K562 (cell line): ENCODE results near the gene DTX1. TPM values are rescaled to one million over a fixed set of nuclear protein-coding genes. Genes with fewer than 3 reads are reported as not detected.

Experiments
- ARNT ChIP-seq, 2 experiments: fragments of 450-650 bp; IDR thresholded peaks; 2 replicates each; pipeline ENCODE4 v1.6.1; 2016; ENCODE audit warnings: mild to moderate bottlenecking in 1 of 2
- ATF1 ChIP-seq, 2 experiments: fragments of 450-650 bp in 1 of 2; IDR thresholded peaks; 2 replicates each; pipeline ENCODE4 v1.6.1; 2016; ENCODE audit warnings: missing compliant biosample characterization in 1 of 2, missing genetic modification characterization in 1 of 2
- C11orf30 ChIP-seq: fragments of 450-650 bp; IDR thresholded peaks from 2 replicates; pipeline ENCODE4 v1.6.1; 2016; ENCODE audit warnings: low read depth, mild to moderate bottlenecking
- EZH2 ChIP-seq: IDR thresholded peaks from 2 replicates; pipeline ENCODE4 v1.6.1; 2012; ENCODE audit warnings: low read depth, mild to moderate bottlenecking, inconsistent platforms, low read length, borderline replicate concordance
- HIVEP1 ChIP-seq: fragments of 250-450 bp; sonication (Bioruptor Pico); IDR thresholded peaks from 2 replicates; pipeline ENCODE4 v1.4.0; 2020; ENCODE audit warnings: mild to moderate bottlenecking
- HNRNPH1 ChIP-seq: fragments of 200-400 bp; formaldehyde crosslinking; optimal IDR thresholded peaks from 2 replicates; pipeline ENCODE3; 2017; ENCODE audit warnings: low read depth, mild to moderate bottlenecking, low read length, moderate library complexity
- HOMEZ ChIP-seq: fragments of 250-450 bp; sonication (Bioruptor Pico); IDR thresholded peaks from 2 replicates; pipeline ENCODE4 v1.4.0; 2020; ENCODE audit warnings: mild to moderate bottlenecking, moderate library complexity
- JUN ChIP-seq, 2 experiments: sonication (generic) in 1 of 2; formaldehyde crosslinking in 1 of 2; IDR thresholded peaks; 2 replicates each; pipeline versions ENCODE4 v1.6.1 to v1.8.0; 2012 to 2022; ENCODE audit warnings: borderline replicate concordance in 2 of 2, mild to moderate bottlenecking in 2 of 2, improper control_type of control experiment in 1 of 2, low read depth in 1 of 2, low read length in 1 of 2, missing genetic modification reagents in 1 of 2
- KDM1A ChIP-seq, 2 experiments: fragments of 450-650 bp; IDR thresholded peaks; 2 replicates each; pipeline ENCODE4 v1.6.1; 2016; ENCODE audit warnings: mild to moderate bottlenecking in 2 of 2
- KDM4B ChIP-seq, 2 experiments: fragments of 450-650 bp in 1 of 2; sonication (generic) in 1 of 2; IDR thresholded peaks; 2 replicates each; pipeline ENCODE4 v1.6.1; 2016 to 2017; ENCODE audit warnings: borderline replicate concordance in 2 of 2, antibody characterized with exemption in 1 of 2, low read depth in 1 of 2, mild to moderate bottlenecking in 1 of 2
- KLF16 ChIP-seq: IDR thresholded peaks from 2 replicates; pipeline ENCODE4 v1.6.1; 2016; ENCODE audit warnings: antibody characterized with exemption
- MAFG ChIP-seq: fragments of 450-650 bp; conservative IDR thresholded peaks from 2 replicates; pipeline ENCODE4 v1.6.1; 2016; ENCODE audit warnings: missing genetic modification characterization, missing compliant biosample characterization
- MCM7 ChIP-seq, 2 experiments: fragments of 450-650 bp; IDR thresholded peaks; 2 replicates each; pipeline ENCODE4 v1.6.1; 2016 to 2018
- MTA1 ChIP-seq: fragments of 450-650 bp; IDR thresholded peaks from 2 replicates; pipeline ENCODE4 v1.6.1; 2017; ENCODE audit warnings: borderline replicate concordance
- NCOR1 ChIP-seq: fragments of 450-650 bp; IDR thresholded peaks from 2 replicates; pipeline ENCODE4 v1.6.1; 2016; ENCODE audit warnings: mild to moderate bottlenecking, moderate library complexity
- PKNOX1 ChIP-seq: fragments of 450-650 bp; IDR thresholded peaks from 2 replicates; pipeline ENCODE4 v1.6.1; 2016
- RBFOX2 ChIP-seq: fragments of 200-400 bp; formaldehyde crosslinking; IDR thresholded peaks from 2 replicates; pipeline ENCODE4 v1.6.1; 2017; ENCODE audit warnings: low read depth, mild to moderate bottlenecking, low read length, moderate library complexity
- SAP30 ChIP-seq: fragments of 200-600 bp; sonication (generic); IDR thresholded peaks from 2 replicates; pipeline ENCODE4 v1.6.1; 2012; ENCODE audit warnings: borderline replicate concordance, low read depth, mild to moderate bottlenecking, moderate library complexity, low read length, control low read depth, inconsistent platforms; ENCODE audit not compliant: insufficient read depth, poor library complexity, severe bottlenecking
- SRF ChIP-seq, 2 experiments: fragments of 250-450, 450-650 bp in 1 of 2; sonication (Bioruptor Pico) in 1 of 2; sonication (generic) in 1 of 2; formaldehyde crosslinking; IDR thresholded peaks; 2 replicates each; pipeline versions ENCODE4 v1.5.0 to v1.5.1; 2020 to 2022; ENCODE audit warnings: mild to moderate bottlenecking in 1 of 2, missing genetic modification reagents in 1 of 2
- SRSF9 ChIP-seq: fragments of 200-400 bp; formaldehyde crosslinking; IDR thresholded peaks from 2 replicates; pipeline ENCODE4 v1.6.1; 2017; ENCODE audit warnings: low read depth, low read length, borderline replicate concordance
- XRCC4 ChIP-seq: IDR thresholded peaks from one replicate; pipeline ENCODE4 v1.6.1; 2011; ENCODE audit not compliant: insufficient read depth, insufficient read length; ENCODE audit errors: extremely low read depth
- ZBTB5 ChIP-seq: fragments of 450-650 bp; IDR thresholded peaks from 2 replicates; pipeline ENCODE4 v1.6.1; 2017; ENCODE audit warnings: antibody characterized with exemption
- ZFPM2 ChIP-seq: fragments of 250-450 bp; sonication (Bioruptor Pico); IDR thresholded peaks from 2 replicates; pipeline ENCODE4 v1.5.1; 2022; ENCODE audit warnings: mild to moderate bottlenecking
- ZNF175 ChIP-seq: fragments of 200-800 bp; sonication (Bioruptor generic); IDR thresholded peaks from 2 replicates; pipeline ENCODE4 v1.6.1; 2016; ENCODE audit warnings: low read depth, mild to moderate bottlenecking, missing genetic modification characterization, missing compliant biosample characterization
- polyA plus RNA-seq, 8 experiments: library from polyadenylated mRNA; depleted of rRNA in 4 of 8; stranded (reverse) in 5 of 8; unstranded in 3 of 8; fragments of >200 nt; fragmentation: Nextera tagmentation in 2 of 8; fragmentation: Illumina TruSeq in 1 of 8; extraction: Ambion mirVana in 2 of 8; extraction: Trizol in 1 of 8; gene quantifications; 2 replicates each; pipeline versions ENCODE4 v1.2.1 to v1.2.3, GENCODE V29; 2011 to 2014; ENCODE audit warnings: inconsistent platforms in 1 of 8, missing spikeins in 1 of 8
- total RNA-seq, 7 experiments: library from RNA; depleted of rRNA in 6 of 7; stranded (reverse); fragments of >200 nt in 6 of 7; fragmentation: Illumina TruSeq in 2 of 7; extraction: Trizol in 2 of 7; gene quantifications; 2 replicates each; pipeline versions ENCODE4 v1.2.1 to v1.2.3, GENCODE V29; 2011 to 2021; ENCODE audit warnings: low replicate concordance in 1 of 7

The DTX1 gene
- total and polyA plus RNA-seq, 9 of the 15 experiments (the other 6 are each of a cell fraction or from before 2014, with no cell fraction given): not detected

- TF ChIP-seq MAFG (tag) (peak; percentile 83), SRF (CRISPR knock-in tag; IDR thresholded peaks at IDR 0.05) (no peak), ZFPM2 (CRISPR knock-in tag) (no peak), ARNT (IDR thresholded peaks at IDR 0.05) (no peak), HNRNPH1 (no peak), HIVEP1 (CRISPR knock-in tag) (no peak), ZBTB5 (no peak), KDM4B (IDR thresholded peaks at IDR 0.05; ENCODE audit: borderline replicate concordance in 2 of 2, low read depth in 1 of 2) (no peak), RBFOX2 (no peak), MCM7 (IDR thresholded peaks at IDR 0.05) (no peak), PKNOX1 (no peak), EZH2 (no peak), KDM1A (IDR thresholded peaks at IDR 0.05) (peak in 1 of 2 experiments; percentile 21; a peak in 1 of 4 replicates), ATF1 (CRISPR knock-in tag; IDR thresholded peaks at IDR 0.05) (no peak), ATF1 (tag; IDR thresholded peaks at IDR 0.05) (peak; percentile 60), JUN (IDR thresholded peaks at IDR 0.05; ENCODE audit: borderline replicate concordance, low read depth, low read length) (no peak), JUN (CRISPR knock-in tag; IDR thresholded peaks at IDR 0.05; ENCODE audit: borderline replicate concordance) (no peak), SAP30 (no peak), HOMEZ (no peak), NCOR1 (no peak), KLF16 (peak; percentile 41; the same call in 1 of the 2 replicates), C11orf30 (peak; percentile 58), MTA1 (no peak), ZNF175 (CRISPR knock-in tag) (no peak), XRCC4 (no peak), SRSF9 (no peak)
Observed at GRCh38 chr12:113136128-113136989, 79.8 kb downstream of the DTX1 start (continued).
